GM12878 (cell line): Measurements from ENCODE around the gene PCCA. TPM values are rescaled to one million over a fixed set of nuclear protein-coding genes. Genes with fewer than 3 reads are reported as not detected.

ENCODE experiments used
- ATAC-seq: fragments of 200-7000 bp; cut with Tn5 transposase; 3 replicates; pipeline ENCODE4 v1.9.1; 2020; ENCODE audit warnings: mild to moderate bottlenecking, moderate library complexity
- BruUV-seq: library from RNA; stranded (reverse); fragments of 400-500 nt; replicated peaks from 2 replicates; lab custom pipeline; 2021; lab: Mats Ljungman, UMichigan
- CTCF ChIA-PET: fragments of 300-600 bp; sonication (Branson Sonifier 250); formaldehyde crosslinking; extraction: SDS; loops from one replicate; lab custom pipeline; 2021; ENCODE audit warnings: inconsistent platforms; lab: Yijun Ruan, JAX
- POLR2A ChIA-PET: fragments of 350-600 bp; formaldehyde crosslinking; extraction: SDS; loops from one replicate; lab custom pipeline; 2021; ENCODE audit warnings: inconsistent platforms; lab: Charles Lee
- RAD21 ChIA-PET: fragments of 300-600 bp; sonication (Branson Sonifier 250); formaldehyde crosslinking; loops from one replicate; lab custom pipeline; 2023; ENCODE audit warnings: antibody characterized with exemption; ENCODE audit not compliant: unreplicated experiment; lab: Charles Lee
- SMC1A ChIA-PET: fragments of 300-600 bp; sonication (Branson Sonifier 250); formaldehyde crosslinking; loops from one replicate; lab custom pipeline; 2023; ENCODE audit not compliant: unreplicated experiment, uncharacterized antibody; lab: Charles Lee
- DNase-seq: peaks from one replicate; pipeline ENCODE4 v3.0.0-alpha.2; 2011; ENCODE audit warnings: low read depth, low spot score
- FAIRE-seq: peaks from 3 replicates; lab custom pipeline; 2011; peaks lifted over from hg19 to GRCh38; lab: Jason Lieb, UNC
- H2AFZ ChIP-seq: 2 replicates; pipeline ENCODE4 v1.6.0; 2011; ENCODE audit warnings: low read depth, low read length, control low read depth; ENCODE audit not compliant: control insufficient read depth
- H3K27ac ChIP-seq: 2 replicates; pipeline ENCODE4 v1.5.1; 2011; ENCODE audit warnings: control low read depth; ENCODE audit not compliant: control insufficient read depth, insufficient read depth
- H3K27me3 ChIP-seq, 2 experiments: replicated peaks in 1 of 2; 2 replicates each; pipeline versions ENCODE4 v1.6.0 to v1.6.1; 2011; ENCODE audit warnings: low read length in 1 of 2; ENCODE audit not compliant: control insufficient read depth in 2 of 2, insufficient read depth in 2 of 2
- H3K36me3 ChIP-seq, 2 experiments: 2 replicates each; pipeline ENCODE4 v1.5.1; 2011; ENCODE audit warnings: low read length in 1 of 2; ENCODE audit not compliant: control insufficient read depth in 2 of 2, insufficient read depth in 2 of 2
- H3K4me1 ChIP-seq: 2 replicates; pipeline ENCODE4 v1.6.1; 2011; ENCODE audit warnings: mild to moderate bottlenecking, low read length, moderate library complexity, mixed read lengths; ENCODE audit not compliant: control insufficient read depth, insufficient read depth
- H3K4me2 ChIP-seq: 2 replicates; pipeline ENCODE4 v1.6.0; 2011; ENCODE audit warnings: control low read depth; ENCODE audit not compliant: control insufficient read depth, insufficient read depth
- H3K4me3 ChIP-seq: fragments of 200-600 bp; sonication (generic); 2 replicates; pipeline ENCODE4 v1.5.1; 2016
- H3K79me2 ChIP-seq: 2 replicates; pipeline ENCODE4 v1.6.0; 2011; ENCODE audit warnings: low read length; ENCODE audit not compliant: control insufficient read depth, insufficient read depth
- H3K9ac ChIP-seq: 2 replicates; pipeline ENCODE4 v1.8.0; 2011; ENCODE audit warnings: low read length, control low read depth, mixed read lengths; ENCODE audit not compliant: control insufficient read depth, insufficient read depth
- H3K9me3 ChIP-seq: replicated peaks from 3 replicates; pipeline ENCODE4 v1.5.1; 2011; ENCODE audit warnings: mild to moderate bottlenecking, low read length; ENCODE audit not compliant: control insufficient read depth, insufficient read depth
- H4K20me1 ChIP-seq: 2 replicates; pipeline ENCODE4 v1.6.0; 2011; ENCODE audit not compliant: control insufficient read depth, insufficient read depth
- CEBPB ChIP-seq, 2 experiments: fragments of 150-350 bp in 1 of 2; IDR thresholded peaks; 2 replicates each; pipeline ENCODE4 v1.6.1; 2012 to 2014; ENCODE audit warnings: low read depth in 2 of 2, low read length in 2 of 2, borderline replicate concordance in 1 of 2, inconsistent platforms in 1 of 2
- DPF2 ChIP-seq: fragments of 450-650 bp; IDR thresholded peaks from 2 replicates; pipeline ENCODE4 v1.6.1; 2017; ENCODE audit warnings: mild to moderate bottlenecking
- EGR1 ChIP-seq, 2 experiments: IDR thresholded peaks; 1 replicate in 1 of 2; 2 replicates in 1 of 2; pipeline ENCODE4 v1.6.1; 2011 to 2012; ENCODE audit warnings: low read depth in 2 of 2, low read length in 2 of 2, borderline replicate concordance in 1 of 2, mild to moderate bottlenecking in 1 of 2, moderate library complexity in 1 of 2
- FOS ChIP-seq: IDR thresholded peaks from 3 replicates; pipeline ENCODE4 v1.6.1; 2011; ENCODE audit warnings: borderline replicate concordance; ENCODE audit not compliant: insufficient read length; ENCODE audit errors: extremely low read depth
- HDAC2 ChIP-seq: fragments of 200-600 bp; sonication (generic); IDR thresholded peaks from 2 replicates; pipeline ENCODE4 v1.6.1; 2017
- IRF4 ChIP-seq: IDR thresholded peaks from 2 replicates; pipeline ENCODE4 v1.6.1; 2011; ENCODE audit warnings: low read depth, low read length
- MXI1 ChIP-seq: fragments of 150-350 bp; IDR thresholded peaks from 2 replicates; pipeline ENCODE4 v1.6.1; 2011; ENCODE audit warnings: low read depth, mild to moderate bottlenecking, inconsistent platforms, low read length, improper control_type of control experiment
- NFYB ChIP-seq: IDR thresholded peaks from 2 replicates; pipeline ENCODE4 v1.6.1; 2011; ENCODE audit warnings: low read depth, mild to moderate bottlenecking, low read length, improper control_type of control experiment, moderate library complexity; ENCODE audit not compliant: insufficient read depth
- PAX8 ChIP-seq: fragments of 450-650 bp; IDR thresholded peaks from 2 replicates; pipeline ENCODE4 v1.6.1; 2017; ENCODE audit warnings: mild to moderate bottlenecking, moderate library complexity
- PML ChIP-seq: IDR thresholded peaks from 2 replicates; pipeline ENCODE4 v1.6.1; 2012; ENCODE audit warnings: low read length, inconsistent platforms
- SMC3 ChIP-seq: IDR thresholded peaks from 2 replicates; pipeline ENCODE4 v1.6.1; 2011; ENCODE audit warnings: low read length, improper control_type of control experiment, borderline replicate concordance
- SUPT20H ChIP-seq: IDR thresholded peaks from 2 replicates; pipeline ENCODE4 v1.6.1; 2011; ENCODE audit warnings: low read depth, mild to moderate bottlenecking, low read length, moderate library complexity, borderline replicate concordance; ENCODE audit not compliant: control insufficient read depth
- SUZ12 ChIP-seq: fragments of 200-600 bp; sonication (generic); IDR thresholded peaks from one replicate; pipeline ENCODE4 v1.6.1; 2018; ENCODE audit warnings: antibody characterized with exemption, mild to moderate bottlenecking; ENCODE audit not compliant: unreplicated experiment
- TCF3 ChIP-seq: IDR thresholded peaks from 2 replicates; pipeline ENCODE4 v1.6.1; 2012; ENCODE audit warnings: low read depth, mild to moderate bottlenecking, low read length, borderline replicate concordance; ENCODE audit not compliant: insufficient read depth
- ZBED1 ChIP-seq: IDR thresholded peaks from 2 replicates; pipeline ENCODE4 v1.6.1; 2016; ENCODE audit warnings: borderline replicate concordance
- WGBS: methylation state at CpG from one replicate; pipeline ENCODE4 v1.1.6; 2016; ENCODE audit warnings: low lambda C conversion rate; ENCODE audit not compliant: insufficient replicate concordance, insufficient coverage; ENCODE audit errors: missing lambda C conversion rate; 5-methylcytosine and 5-hydroxymethylcytosine counted together
- in situ Hi-C: fragments of 300-500 bp; cut with MboI; formaldehyde crosslinking; loops from 9 replicates; pipeline ENCODE4 v1.14.3; 2018; ENCODE audit warnings: mixed read lengths
- intact Hi-C: fragments of 100-400 bp; cut with micrococcal nuclease; formaldehyde crosslinking; loops from one replicate; pipeline ENCODE4 v1.14.2; 2022; ENCODE audit not compliant: unreplicated experiment
- polyA plus RNA-seq, 11 experiments: library from polyadenylated mRNA; depleted of rRNA in 4 of 11; unstranded in 6 of 11; stranded (reverse) in 5 of 11; fragments of >200 nt; fragmentation: Nextera tagmentation in 4 of 11; fragmentation: Illumina TruSeq in 1 of 11; extraction: Ambion mirVana in 4 of 11; extraction: Trizol in 1 of 11; gene quantifications; 1 replicate in 1 of 11; 2 replicates in 10 of 11; pipeline versions ENCODE4 v1.2.1 to v1.2.3, GENCODE V29; 2011 to 2016; ENCODE audit warnings: inconsistent platforms in 2 of 11, missing spikeins in 2 of 11, low read depth in 1 of 11
- total RNA-seq, 4 experiments: library from RNA; depleted of rRNA in 3 of 4; stranded (reverse); fragments of >200 nt in 3 of 4; fragmentation: Illumina TruSeq in 1 of 4; extraction: Trizol in 1 of 4; gene quantifications; 2 replicates each; pipeline versions ENCODE4 v1.2.1 to v1.2.3, GENCODE V29; 2013 to 2021
- TF ChIP-seq, protein P1 (sequence below): fragments of 450-650 bp; IDR thresholded peaks from 2 replicates; pipeline ENCODE4 v1.6.1; 2017; ENCODE audit warnings: low read depth, mild to moderate bottlenecking, moderate library complexity
- TF ChIP-seq, protein P2 (sequence below), 3 experiments: IDR thresholded peaks in 2 of 3; conservative IDR thresholded peaks in 1 of 3; 2 replicates each; pipeline ENCODE4 v1.5.1; 2011; ENCODE audit warnings: low read depth in 3 of 3, low read length in 3 of 3, mild to moderate bottlenecking in 3 of 3, control low read depth in 2 of 3, moderate library complexity in 2 of 3, inconsistent platforms in 1 of 3, mixed read lengths in 1 of 3; ENCODE audit not compliant: control insufficient read depth in 2 of 3, insufficient read depth in 1 of 3; ENCODE audit errors: extremely low read depth in 1 of 3

Gene PCCA
- total and polyA plus RNA-seq, 10 of the 15 experiments (the other 5 are each of a cell fraction or from before 2014, with no cell fraction given) = 5.9 to 18.2 (median 12.4) TPM

- TF ChIP-seq, protein P1, sequence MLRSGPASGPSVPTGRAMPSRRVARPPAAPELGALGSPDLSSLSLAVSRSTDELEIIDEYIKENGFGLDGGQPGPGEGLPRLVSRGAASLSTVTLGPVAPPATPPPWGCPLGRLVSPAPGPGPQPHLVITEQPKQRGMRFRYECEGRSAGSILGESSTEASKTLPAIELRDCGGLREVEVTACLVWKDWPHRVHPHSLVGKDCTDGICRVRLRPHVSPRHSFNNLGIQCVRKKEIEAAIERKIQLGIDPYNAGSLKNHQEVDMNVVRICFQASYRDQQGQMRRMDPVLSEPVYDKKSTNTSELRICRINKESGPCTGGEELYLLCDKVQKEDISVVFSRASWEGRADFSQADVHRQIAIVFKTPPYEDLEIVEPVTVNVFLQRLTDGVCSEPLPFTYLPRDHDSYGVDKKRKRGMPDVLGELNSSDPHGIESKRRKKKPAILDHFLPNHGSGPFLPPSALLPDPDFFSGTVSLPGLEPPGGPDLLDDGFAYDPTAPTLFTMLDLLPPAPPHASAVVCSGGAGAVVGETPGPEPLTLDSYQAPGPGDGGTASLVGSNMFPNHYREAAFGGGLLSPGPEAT = no peak
- TF ChIP-seq MXI1 = no peak
- TF ChIP-seq, all 136 proteins: peak for 0
These were observed 437.6 kb downstream of the PCCA start (continued) for GRCh38 chr13:100526318-100527000.

DNA sequence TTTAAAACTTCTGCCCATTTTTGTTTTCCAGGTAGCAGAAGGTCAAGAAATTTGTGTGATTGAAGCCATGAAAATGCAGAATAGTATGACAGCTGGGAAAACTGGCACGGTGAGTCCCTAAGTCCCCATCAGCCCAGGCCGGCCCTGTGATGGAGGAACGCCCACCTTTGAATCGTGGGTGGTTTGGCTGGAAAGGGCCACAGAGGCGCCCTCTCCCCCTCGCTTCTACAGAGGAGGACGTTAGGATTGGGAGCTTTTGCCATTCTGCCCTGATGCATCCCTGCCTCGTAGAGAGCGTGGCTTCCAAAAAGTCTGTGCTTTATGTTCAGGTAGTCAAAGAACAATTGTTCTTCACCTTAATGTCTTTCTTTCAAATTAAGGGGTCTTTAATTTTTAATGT lies 438.8 kb downstream of the PCCA start:
- Histone ChIP-seq H2AFZ (no peak overlapping the region), H3K4me1 (no peaks in the 10 kb centered on the region), H3K9ac (no peak overlapping the region), H4K20me1 (no peaks in the 10 kb centered on the region), H3K27me3 (no peaks in the 10 kb centered on the region), H3K27ac (no peak overlapping the region), H3K4me3 (no peak overlapping the region), H3K79me2 (no peaks in the 10 kb centered on the region), H3K36me3 (peaks cover 0 to 2% of the 10 kb centered on the region in 2 experiments; a peak in 2 of 4 replicates), H3K4me2 (no peak overlapping the region), H3K9me3 (no peaks in the 10 kb centered on the region)
- TF ChIP-seq PAX8 (no peak), SUPT20H (no peak), FOS (no peak), ZBED1 (no peak), SMC3 (no peak), HDAC2 (no peak), PML (no peak), SUZ12 (no peak), NFYB (no peak), TCF3 (no peak), EGR1 (IDR thresholded peaks at IDR 0.05; ENCODE audit: borderline replicate concordance in 1 of 2, low read depth in 2 of 2, low read length in 2 of 2) (no peak), CEBPB (IDR thresholded peaks at IDR 0.05; ENCODE audit: borderline replicate concordance in 1 of 2, low read depth in 2 of 2, low read length in 2 of 2) (no peak), IRF4 (no peak), DPF2 (no peak)
- TF ChIP-seq, protein P2, sequence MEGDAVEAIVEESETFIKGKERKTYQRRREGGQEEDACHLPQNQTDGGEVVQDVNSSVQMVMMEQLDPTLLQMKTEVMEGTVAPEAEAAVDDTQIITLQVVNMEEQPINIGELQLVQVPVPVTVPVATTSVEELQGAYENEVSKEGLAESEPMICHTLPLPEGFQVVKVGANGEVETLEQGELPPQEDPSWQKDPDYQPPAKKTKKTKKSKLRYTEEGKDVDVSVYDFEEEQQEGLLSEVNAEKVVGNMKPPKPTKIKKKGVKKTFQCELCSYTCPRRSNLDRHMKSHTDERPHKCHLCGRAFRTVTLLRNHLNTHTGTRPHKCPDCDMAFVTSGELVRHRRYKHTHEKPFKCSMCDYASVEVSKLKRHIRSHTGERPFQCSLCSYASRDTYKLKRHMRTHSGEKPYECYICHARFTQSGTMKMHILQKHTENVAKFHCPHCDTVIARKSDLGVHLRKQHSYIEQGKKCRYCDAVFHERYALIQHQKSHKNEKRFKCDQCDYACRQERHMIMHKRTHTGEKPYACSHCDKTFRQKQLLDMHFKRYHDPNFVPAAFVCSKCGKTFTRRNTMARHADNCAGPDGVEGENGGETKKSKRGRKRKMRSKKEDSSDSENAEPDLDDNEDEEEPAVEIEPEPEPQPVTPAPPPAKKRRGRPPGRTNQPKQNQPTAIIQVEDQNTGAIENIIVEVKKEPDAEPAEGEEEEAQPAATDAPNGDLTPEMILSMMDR (IDR thresholded peaks at IDR 0.05 in 2 of 3, conservative IDR thresholded peaks at IDR 0.05 in 1 of 3; ENCODE audit: control insufficient read depth in 2 of 3, extremely low read depth in 1 of 3, insufficient read depth in 1 of 3, low read depth in 3 of 3, low read length in 3 of 3) = no peak
- ChIA-PET SMC1A (no interaction called here), POLR2A (no interaction called here), CTCF (interaction anchor here (1.1 kb wide), 1 partner anchor 12 kb away, joined by 3 read pairs; no protein-coding TSS in a partner anchor), RAD21 (no interaction called here)
- BruUV-seq = no TSS peak
- in situ Hi-C loops = no loop called here
- WGBS = 89% methylated on average over 9 of the region's 9 CpGs
- intact Hi-C loops = no loop called here
- ATAC-seq = no peak
- DNase-seq = no peak
- no peak for FAIRE-seq
